Spleen (tissue), 7 donors: Measurements from ENCODE around the gene GSDME.

Experiments used
- CTCF ChIP-seq, 11 experiments: fragments of 200-600 bp in 7 of 11; fragments of 450-650 bp in 4 of 11; sonication (generic) in 4 of 11; IDR thresholded peaks in 8 of 11; conservative IDR thresholded peaks in 3 of 11; 1 replicate in 7 of 11; 2 replicates in 4 of 11; pipeline versions ENCODE4 v1.4.0 to v1.8.0; 2016 to 2021; ENCODE audit warnings: antibody characterized with exemption in 11 of 11, inconsistent platforms in 4 of 11, mild to moderate bottlenecking in 1 of 11
- POLR2A ChIP-seq, 3 donors: fragments of 450-650 bp; IDR thresholded peaks; one replicate each; pipeline ENCODE4 v1.5.1; 2017; ENCODE audit warnings: antibody characterized with exemption in 3 of 3, mild to moderate bottlenecking in 1 of 3
- POLR2AphosphoS5 ChIP-seq, 3 donors: sonication (generic); formaldehyde crosslinking; IDR thresholded peaks; one replicate each; pipeline ENCODE4 v1.5.1; 2017; ENCODE audit warnings: antibody characterized with exemption in 3 of 3
- donor health status: DM: no; HTN: no; CAD: no; lungs with moderate emphysema.
- donor health status: DM: no; HTN: no; CAD: no.
- donor health status: DM: no; HTN: no; CAD: no.

- TF ChIP-seq CTCF (IDR thresholded peaks at IDR 0.05 in 8 of 11, conservative IDR thresholded peaks at IDR 0.05 in 3 of 11), result no peak
- TF ChIP-seq POLR2A (IDR thresholded peaks at IDR 0.05), result no peak
- no peak for TF ChIP-seq POLR2AphosphoS5 (IDR thresholded peaks at IDR 0.05)
These were observed 27.0 kb upstream of the GSDME start for GRCh38 chr7:24784277-24784676.
